ENCODE results near the gene ZBTB25. TPM values are rescaled to one million over a fixed set of nuclear protein-coding genes. Genes with fewer than 3 reads are reported as not detected.
"Not testable (repeated sequence)": the region's sequence is repeated elsewhere in the genome, so short reads cannot be mapped to it uniquely, and the experiment has no call there.

Gene ZBTB25
- total RNA-seq, 1 donor from 2014 or later: 17.1 TPM

DNA sequence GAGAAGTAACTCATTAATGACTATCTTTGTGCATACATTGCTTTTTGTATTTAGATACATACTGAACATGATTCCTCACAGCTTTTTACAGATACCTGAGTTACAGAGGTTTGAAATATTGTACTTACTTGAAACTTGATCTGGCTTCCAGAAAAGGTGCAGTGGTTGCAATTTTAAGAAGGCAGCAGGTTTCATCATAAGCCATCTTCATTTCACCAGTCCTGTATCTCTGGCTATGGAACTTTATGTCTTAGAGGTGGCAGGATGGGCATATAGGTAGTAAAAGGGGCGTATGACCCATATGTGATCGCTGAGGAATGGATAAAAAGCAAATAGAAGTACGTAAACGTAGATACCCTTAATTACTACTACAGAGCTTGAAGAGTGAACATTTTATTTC, 14.6 kb upstream of the ZBTB25 start:
- ATAC-seq (no peak), DNase-seq (no peak)
- intact Hi-C loops (cut with micrococcal nuclease): no loop called here

- ATAC-seq; intact Hi-C loops (cut with micrococcal nuclease): not testable (repeated sequence)
Observed at GRCh38 chr14:64517667-64518066, 14.0 kb upstream of the ZBTB25 start.

DNA sequence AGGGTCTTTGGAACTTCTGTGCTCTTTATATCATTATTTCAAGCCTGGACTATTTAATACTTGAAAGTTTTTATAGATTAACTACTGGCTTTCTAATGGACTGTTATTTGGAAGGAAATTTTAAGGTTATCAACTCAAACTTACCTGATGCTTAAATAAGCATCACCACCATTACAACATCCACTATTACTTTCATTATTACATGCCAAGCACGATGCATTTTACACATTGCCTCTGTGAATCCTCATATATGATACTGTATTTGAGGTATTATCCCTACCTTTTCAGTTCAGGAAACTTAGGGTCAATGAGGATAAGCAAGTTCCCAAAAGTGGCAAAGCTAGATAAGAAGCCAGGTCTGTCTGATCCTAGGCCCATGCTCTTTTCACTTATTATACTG, 13.3 kb upstream of the ZBTB25 start:
- intact Hi-C loops (cut with micrococcal nuclease): no loop called here
- DNase-seq (no peak), ATAC-seq (no peak)

More at GRCh38 chr14:64517667-64518066, 14.0 kb upstream of the ZBTB25 start:
- DNase-seq: not testable (repeated sequence)

DNA sequence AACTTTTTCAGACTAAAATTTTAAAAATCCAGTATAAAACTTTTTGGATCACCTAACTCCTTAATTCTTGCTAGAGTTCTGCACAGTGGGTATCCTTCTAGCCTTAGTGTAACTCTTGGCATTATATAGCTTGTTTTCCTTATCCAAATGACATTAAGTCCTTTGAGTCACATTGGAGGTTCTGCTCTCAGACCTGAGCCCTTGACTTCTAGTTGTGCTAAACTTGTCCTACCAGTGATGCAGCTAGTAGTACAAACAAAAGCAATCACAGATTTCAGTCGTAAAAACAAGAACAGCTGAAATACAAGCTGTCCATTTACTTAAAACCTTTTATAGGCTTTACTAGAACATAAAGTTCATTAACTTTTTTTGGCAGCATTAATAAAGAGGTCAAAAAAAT, 11.4 kb upstream of the ZBTB25 start:
- ATAC-seq (peak; percentile 44), DNase-seq (no peak)
- intact Hi-C loops (cut with micrococcal nuclease): no loop called here

DNA sequence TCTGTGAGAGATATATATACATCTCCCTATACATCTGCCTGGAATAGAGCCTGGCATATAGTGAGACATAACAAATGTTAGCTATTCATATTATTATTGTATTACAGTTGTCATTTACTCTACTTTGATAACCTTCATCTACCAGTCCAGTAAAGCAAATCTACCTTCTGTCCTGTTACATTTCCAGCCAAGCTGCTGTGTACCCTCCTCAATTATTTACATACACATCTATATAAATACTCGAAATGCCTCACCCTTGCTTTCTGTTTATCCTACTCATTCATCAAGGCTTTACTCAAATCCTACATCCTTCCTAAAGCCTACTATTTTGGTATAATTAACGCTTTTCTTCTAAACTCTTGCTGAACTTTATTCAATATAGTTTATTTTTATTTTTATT, 9.6 kb upstream of the ZBTB25 start:
- no peak for ATAC-seq
- DNase-seq: no peak
- intact Hi-C loops (cut with micrococcal nuclease): no loop called here

GRCh38 chr14:64510825-64511671, 7.4 kb upstream of the ZBTB25 start:
- ATAC-seq: peak; percentile 59
- DNase-seq: no peak
- intact Hi-C loops (cut with micrococcal nuclease): no loop called here

DNA sequence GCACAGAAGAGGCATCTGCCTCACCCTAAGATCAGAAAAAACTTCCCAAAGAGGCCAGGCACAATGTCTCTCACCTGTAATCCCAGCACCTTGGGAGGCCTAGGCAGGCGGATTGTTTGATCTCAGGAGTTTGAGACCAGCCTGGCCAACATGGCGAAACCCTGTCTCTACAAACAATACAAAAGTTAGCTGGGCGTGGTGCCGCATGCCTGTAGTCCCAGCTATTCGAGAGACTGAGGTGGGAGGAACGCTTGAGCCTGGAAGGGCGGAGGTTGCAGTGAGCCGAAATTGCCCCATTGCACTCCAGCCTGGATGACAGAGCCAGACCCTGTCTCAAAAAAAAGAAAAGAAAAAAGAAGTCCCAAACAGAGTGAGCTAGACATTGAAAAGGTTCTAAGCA, 5.4 kb upstream of the ZBTB25 start:
- ATAC-seq (no peak), DNase-seq (no peak)
- intact Hi-C loops (cut with micrococcal nuclease): no loop called here

DNA sequence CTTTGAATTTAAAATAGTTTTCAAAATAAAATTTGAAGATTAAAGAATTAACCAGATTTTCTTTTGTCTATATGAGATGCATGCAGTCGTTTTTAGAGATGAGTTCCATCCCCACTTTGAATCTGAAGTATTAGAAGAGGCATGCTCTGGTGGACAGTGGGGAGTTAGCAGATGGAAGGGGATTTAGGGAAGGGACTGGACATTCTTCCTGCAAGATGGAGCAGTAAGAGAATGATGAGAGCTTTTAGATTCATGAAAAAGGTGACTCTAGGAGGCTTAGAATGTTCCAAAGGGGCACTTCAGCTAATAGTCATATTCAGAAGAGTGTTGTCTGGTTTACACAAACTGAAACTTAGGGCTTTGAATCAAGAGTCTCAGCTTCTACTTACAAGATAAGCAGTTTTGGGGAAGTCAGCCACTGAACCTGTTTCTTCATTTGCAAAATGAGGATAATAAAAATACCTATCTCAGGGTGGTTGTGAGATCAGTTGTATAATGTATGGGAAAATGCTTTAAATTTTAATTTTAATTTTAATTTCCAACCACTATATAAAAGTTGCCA, 4.7 kb upstream of the ZBTB25 start:
- no peak for DNase-seq
- intact Hi-C loops (cut with micrococcal nuclease): no loop called here
- ATAC-seq: no peak

GRCh38 chr14:64507376-64508156, 3.9 kb upstream of the ZBTB25 start:
- intact Hi-C loops (cut with micrococcal nuclease): no loop called here
- ATAC-seq (no peak), DNase-seq (no peak)

GRCh38 chr14:64506721-64507120, 3.1 kb upstream of the ZBTB25 start:
- intact Hi-C loops (cut with micrococcal nuclease): no loop called here

DNA sequence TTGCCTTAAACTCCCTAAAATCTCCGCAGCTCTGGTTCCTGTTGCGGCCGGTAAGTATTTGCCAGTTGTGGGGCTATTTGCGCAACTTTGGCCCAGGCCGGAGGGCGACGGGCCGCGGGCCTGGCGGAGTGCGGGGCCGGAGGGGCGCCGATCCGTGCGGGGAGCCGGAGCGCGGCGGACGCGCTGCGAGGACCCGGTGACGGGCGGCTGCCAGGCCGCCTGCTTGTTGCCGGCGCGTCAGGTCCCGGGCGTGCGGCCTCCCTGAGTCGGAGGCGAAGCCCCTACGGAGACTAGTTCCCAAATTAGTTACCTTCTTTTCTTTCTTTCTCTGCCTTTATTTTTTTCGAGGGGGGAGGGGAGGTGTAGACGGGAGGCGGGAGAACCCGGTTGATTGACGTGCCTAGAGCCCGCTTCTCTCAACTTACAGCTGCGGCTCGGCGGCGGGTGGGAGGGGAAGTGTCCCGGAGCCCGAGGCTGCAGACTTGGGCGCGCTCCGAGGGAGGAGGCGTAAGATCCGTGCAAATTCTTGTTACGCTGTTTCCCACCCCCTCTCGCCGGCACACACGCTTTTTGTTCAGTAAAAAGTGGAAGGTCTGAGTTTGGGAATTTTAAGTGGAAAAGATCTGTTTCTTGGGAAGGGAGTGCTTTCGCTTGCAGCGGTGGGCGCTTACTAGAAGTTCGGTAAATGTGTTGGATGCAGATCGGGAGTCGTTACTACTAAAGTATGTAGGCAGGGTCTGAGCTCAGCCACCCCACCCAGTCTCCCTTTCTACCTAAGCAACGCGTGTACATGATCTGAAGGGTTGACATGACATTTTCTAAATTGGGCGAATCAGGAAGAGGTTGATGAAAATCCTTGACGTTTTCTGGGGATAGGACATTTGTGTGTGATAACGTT, 1.5 kb upstream of the ZBTB25 start:
- intact Hi-C loops (cut with micrococcal nuclease): no loop called here
- ATAC-seq (peak; percentile 61), DNase-seq (peak; percentile 93)

More at GRCh38 chr14:64506721-64507120, 3.1 kb upstream of the ZBTB25 start:
- DNase-seq (no peak), ATAC-seq (no peak)

GRCh38 chr14:64504310-64504896, 765 bp upstream of the ZBTB25 start, which contains the start of gene ZBTB1:
TSS of gene ZBTB1 (plus strand) at chr14:64504770. CDS start at chr14:64521505, 16,735 bp downstream.
- intact Hi-C loops (cut with micrococcal nuclease): no loop called here
- DNase-seq: peak; percentile 92
- peak; percentile 68 for ATAC-seq

DNA sequence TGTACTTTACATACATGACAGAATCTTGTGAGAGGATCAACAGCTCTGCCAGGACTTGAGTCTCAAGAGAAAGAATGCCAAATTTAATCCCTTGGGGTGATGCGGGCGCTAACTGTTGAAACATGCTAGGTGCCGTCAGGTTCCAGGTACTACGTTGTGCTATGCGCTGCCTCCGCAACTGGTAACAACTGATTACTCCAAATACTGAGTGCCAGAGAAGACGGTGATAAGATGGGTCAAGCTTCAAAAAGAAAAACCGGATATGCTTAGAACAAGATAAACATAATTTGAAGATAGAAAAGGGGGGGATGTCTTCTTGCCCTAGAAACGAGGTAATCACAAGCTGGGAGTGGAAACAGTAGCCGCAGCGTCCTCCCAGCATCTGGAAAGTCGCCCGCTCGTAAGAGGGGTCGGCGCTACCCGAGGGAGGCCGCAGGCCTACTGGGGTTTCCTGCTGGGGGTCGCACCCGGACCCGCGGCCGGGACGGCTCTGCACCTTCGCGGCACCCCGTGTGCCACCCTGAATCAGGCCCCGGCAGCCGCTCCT, 678 bp downstream of the ZBTB25 start:
- ATAC-seq: peak; percentile 0
- no peak for DNase-seq
- intact Hi-C loops (cut with micrococcal nuclease): no loop called here

GRCh38 chr14:64502456-64502855, 1.2 kb downstream of the ZBTB25 start:
- intact Hi-C loops (cut with micrococcal nuclease): no loop called here
- DNase-seq: no peak
- no peak for ATAC-seq

DNA sequence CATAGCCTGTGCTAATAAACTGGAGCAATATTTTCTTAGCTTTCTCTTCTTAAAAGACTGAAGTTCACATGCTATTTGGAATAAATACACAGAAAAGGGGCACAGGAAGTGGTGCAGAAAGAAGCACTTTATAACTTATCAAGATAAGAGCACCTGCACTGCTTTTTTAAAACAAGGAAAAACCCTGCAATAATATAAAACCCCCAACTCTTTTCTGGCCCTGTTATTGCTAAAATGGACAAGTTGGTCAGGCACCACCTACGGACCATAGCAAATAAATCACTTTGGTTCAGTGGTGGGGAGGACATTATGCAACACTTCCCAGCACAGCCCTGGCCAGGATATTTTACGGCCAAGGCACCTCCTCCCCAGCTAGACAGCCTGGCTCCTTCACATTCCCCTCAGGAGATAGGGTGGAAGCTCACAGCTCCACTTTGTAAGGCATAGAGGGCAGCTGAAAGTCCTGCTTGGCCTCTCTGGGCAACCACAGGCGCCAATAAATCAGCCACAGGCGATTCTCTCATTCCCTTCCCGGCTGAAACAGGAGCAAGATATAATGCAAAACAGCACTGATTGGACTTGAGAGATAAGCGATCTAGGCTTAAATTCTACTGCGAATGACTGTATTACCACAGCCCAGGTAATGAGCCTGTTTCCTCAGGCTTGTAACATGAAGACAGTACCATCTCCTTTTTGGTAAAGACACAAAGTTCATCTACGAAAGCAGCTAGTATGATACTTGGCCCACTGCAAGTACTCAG, 2.0 kb downstream of the ZBTB25 start:
- intact Hi-C loops (cut with micrococcal nuclease): no loop called here
- ATAC-seq: peak; percentile 24
- DNase-seq: peak; percentile 61

GRCh38 chr14:64500088-64500487, 3.5 kb downstream of the ZBTB25 start:
- ATAC-seq: no peak
- intact Hi-C loops (cut with micrococcal nuclease): no loop called here
- no peak for DNase-seq

DNA sequence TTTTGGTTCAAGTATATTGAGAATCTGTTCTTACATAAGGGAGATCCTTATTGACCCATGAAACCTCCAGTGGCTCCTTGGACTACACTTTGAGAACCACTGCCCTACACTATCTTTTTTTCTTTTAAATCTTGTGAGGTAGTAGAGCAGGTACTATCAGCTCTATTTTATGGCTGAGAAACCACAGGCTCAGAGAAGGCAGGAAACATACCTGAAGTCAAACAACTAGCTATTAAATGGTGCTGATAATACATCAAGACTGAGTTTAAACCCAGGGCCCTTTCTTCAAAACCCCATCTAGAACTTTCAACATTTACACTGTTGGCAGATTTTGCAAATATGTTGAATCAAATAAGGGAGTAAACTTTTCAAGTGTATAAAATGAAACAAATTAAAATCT, 6.9 kb downstream of the ZBTB25 start:
- intact Hi-C loops (cut with micrococcal nuclease): no loop called here
- DNase-seq (no peak), ATAC-seq (no peak)

DNA sequence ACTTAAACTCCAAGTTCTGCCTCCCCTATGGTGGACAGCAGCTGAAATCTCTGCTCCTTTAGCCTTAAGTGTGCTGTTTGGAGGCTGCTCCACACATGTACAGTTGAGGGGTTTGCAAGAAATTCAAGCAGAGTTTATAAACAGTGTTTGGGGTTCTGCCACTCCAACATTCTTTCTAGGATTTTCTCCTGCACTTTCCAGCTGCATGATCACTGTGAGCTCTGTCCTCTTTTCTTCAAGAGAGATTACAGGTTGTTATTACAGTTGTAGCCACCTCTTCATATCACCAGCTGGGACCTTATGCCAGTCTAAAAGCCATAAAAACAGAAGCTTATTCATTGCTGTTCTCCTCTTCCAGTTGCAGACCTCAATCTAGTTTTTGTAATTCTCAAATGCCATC, 8.4 kb downstream of the ZBTB25 start:
- ATAC-seq (no peak), DNase-seq (no peak)
- intact Hi-C loops (cut with micrococcal nuclease): no loop called here

Measured in left ventricle myocardium superior (tissue), 1 donor.